IPS-NIHi11 (cell line): Measurements from ENCODE around the gene SMURF2.
"Not testable (repeated sequence)": the region's sequence is repeated elsewhere in the genome, so short reads cannot be mapped to it uniquely, and the experiment has no call there.

Source experiments
- DNase-seq: peaks from one replicate; pipeline ENCODE4 v3.0.0; 2012; ENCODE audit warnings: mixed read lengths, low spot score

SMURF2 gene

DNA sequence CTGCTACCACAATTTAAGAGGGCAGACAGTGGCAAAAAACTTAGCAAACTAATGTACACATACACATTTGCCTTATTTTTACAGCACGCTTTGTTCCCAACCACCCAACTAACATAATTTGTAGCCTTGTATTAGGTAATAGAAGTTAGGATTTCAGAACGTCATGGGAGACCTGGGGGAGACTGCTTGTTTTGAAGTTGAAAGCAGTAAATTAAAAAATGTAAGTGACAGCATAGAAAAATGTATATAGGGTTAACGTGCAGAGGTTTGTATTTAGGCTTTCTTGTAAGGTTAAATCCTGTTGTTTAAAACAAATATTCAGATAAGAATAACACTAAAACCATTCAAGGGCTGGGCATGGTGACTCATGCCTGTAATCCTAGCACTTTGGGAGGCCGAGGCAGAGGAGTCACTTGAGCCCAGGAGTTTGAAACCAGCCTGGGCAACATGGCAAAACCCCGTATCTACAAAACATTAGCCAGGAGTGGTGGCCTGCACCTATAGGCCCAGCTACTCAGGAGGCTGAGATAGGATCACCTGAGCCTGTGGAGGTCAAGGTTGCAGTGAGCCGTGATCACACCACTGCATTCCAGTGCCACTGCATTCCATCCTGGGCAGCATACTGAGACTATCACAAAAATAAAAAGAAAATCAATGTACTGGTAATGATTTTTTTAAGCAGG lies 2.3 kb upstream of the SMURF2 start:
- not testable (repeated sequence) for DNase-seq

DNA sequence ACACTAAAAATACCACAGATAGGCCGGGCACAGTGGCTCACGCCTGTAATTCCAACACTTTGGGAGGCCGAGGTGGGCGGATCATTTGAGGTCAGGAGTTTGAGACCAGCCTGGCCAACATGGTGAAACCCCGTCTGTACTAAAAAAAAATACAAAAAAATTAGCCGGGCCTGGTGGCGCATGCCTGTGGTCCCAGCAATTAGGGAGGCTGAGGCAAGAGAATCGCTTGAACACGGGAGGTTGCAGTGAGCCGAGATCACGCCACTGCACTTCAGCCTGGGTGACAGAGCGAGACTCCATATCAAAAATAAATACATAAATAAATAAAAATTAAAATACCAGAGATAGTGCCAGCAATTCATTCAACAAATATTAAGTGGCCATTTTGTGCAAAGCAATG lies 1.7 kb upstream of the SMURF2 start:
- not testable (repeated sequence) for DNase-seq

DNA sequence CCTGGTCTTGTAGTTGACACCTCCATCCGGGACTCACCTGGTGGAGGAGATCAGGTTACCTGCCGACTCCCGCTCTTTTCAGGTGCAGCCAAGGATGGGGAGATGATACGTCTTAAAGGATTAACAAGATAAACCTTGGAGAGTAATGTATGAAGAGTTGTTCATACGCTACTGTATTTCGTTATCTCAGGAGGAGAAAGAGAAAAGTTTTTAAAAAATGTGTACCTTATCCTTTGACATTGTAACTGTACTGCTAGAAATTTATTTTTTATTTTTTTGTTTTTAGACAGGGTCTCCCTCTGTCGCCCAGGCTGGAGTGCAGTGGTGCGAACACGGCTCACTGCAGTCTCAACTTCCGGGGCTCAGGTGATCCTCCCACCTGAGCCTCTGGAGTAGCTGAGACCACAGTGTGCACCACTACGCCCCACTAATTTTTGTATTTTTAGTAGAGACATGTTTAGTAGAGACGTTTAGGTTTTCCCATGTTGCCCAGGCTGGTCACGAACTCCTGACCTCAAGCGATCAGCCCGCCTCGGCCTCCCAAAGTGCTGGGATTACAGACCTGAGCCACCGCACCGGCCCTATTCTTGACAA lies 764 bp upstream of the SMURF2 start:
- DNase-seq = no peak

DNA sequence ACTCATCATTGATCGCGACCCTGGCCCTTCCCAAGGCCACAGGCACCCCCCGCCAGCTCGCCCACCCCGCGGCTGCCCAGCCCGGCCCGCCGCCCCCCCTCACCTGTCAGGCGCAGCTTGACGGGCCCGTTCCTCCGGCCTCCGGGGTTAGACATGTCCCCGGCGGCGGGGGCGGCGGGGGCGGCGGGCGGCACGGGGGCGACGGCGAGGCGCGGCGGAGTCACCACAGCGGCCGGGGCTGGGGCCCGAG lies 456 bp downstream of the SMURF2 start:
- DNase-seq = no peak

DNA sequence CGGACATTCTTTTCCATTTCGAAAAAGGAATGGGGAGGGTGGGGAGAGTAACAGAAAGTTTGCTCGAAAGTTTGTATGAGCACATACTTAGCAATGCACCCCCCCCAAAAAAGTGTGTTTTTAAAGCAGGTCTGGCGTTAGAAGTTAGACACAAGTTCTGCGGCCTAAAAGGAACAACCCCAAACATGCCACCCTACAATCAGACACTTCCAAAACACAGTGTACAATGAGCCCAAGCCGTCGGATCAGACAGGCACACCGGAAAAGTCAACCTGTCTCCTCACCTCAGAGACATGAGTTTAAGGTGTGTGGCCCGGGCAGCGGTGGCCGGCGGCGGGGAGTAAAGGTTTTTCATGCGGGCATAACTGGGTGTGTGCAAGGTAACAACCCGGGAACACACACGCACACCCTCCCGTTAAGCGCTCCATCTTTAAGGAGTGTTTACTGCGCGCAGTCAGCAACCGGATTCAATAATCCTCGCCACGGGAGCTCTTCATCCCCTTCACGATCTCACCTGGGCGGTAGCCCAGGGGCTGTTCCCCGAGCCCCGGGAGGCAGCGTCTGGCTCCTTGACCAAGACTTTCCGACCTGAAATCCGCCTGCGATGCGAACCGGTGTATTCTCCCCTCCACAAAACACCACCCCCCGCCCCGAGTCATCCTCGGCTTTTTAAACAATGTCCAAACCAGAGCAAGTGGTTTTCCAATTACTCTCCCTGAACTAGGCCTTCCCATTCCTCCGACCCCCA lies 955 bp downstream of the SMURF2 start:
- not testable (repeated sequence) for DNase-seq

DNA sequence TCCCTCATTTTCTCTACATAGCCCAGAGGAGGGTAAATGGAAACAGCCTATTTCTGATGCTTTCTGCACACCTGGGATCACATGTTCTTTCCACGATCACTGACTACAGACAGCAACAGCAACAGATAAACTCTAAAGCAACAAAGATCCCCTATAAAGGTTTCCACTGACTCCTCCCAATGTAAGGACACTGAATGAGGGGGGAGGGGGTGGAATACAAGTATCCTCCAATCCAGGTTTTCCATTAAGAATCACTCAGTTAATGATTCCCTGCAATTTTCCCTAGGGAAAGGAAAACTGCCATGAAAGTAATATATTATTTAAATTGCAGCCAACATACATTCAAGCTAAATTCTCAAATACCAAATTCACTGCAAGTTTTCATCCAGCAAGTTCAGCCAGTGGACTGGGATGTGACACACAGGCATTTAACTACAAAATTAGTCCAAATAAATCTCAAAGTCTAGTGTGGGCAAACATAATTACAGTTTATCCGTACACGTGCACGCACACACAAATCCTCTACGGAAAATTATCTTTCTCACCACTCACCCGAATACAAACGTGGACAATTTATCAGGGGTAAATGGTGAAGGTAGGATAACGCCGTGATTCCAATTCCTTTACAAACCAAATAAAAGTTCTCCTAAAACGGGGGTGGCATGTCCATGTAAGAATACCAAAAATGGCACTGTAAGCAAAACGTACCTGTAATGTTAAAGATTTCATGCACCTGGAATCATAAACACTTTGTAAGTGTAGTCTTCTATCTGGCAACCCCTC lies 1.7 kb downstream of the SMURF2 start:
- not testable (repeated sequence) for DNase-seq

DNA sequence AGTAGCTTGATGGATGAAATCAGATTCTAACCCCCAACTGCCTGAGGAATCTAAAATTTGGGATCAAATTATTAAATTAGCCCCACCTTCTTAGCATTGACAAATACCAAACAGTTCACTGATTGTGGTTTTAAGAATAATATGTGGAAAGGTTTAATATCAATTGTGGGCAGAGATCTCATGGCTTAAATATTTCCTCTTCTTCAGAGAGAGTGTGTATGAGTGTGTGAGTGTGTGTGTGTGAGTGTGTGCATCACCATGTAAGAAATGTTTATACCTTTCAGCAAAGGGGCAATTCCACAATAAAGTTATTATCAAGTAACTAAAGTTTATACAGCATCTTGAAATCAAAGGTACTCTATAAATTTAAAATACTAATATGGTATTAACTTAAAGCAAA lies 3.2 kb downstream of the SMURF2 start:
- no peak for DNase-seq

DNA sequence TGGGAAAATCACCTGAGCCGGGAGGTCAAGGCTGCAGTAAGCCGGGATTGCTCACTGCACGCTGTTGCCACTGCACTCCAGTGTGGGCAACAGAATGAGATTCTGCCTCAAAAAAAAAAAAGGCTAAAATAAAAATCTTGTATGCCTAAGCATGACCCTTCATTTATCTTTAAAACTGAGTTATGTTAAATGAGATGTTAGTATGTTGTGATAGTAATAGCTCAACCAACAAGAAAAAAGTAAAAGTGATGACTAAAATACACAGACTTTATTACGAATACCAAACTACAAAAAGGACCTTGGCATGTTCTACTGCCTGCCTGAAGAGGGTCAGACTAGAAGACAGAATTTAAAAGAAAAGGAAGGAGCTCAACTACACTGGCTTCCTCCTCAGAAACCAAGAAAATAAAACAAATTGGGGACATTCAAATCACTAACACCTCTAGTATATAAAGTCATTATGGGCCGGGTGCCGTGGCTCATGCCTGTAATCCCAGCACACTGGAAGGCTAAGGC lies 4.4 kb downstream of the SMURF2 start:
- DNase-seq = no peak

DNA sequence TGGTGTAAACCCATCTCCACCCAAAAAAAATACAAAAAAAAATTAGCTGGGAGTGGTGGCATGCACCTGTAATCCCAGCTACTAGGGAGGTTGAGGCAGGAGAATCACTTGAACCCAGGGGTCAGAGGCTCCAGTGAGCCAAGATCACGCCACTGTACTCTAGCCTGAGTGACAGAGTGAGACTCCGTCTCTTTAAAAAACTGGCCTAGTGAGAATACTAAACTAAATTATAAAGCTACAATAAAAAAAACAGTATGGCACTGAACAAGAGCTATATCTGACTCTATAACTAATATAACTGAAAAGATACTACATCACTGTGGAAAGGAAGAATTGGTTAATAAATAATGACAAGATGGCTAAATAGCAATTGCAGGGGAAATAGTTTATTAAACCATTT lies 6.4 kb downstream of the SMURF2 start:
- no peak for DNase-seq

DNA sequence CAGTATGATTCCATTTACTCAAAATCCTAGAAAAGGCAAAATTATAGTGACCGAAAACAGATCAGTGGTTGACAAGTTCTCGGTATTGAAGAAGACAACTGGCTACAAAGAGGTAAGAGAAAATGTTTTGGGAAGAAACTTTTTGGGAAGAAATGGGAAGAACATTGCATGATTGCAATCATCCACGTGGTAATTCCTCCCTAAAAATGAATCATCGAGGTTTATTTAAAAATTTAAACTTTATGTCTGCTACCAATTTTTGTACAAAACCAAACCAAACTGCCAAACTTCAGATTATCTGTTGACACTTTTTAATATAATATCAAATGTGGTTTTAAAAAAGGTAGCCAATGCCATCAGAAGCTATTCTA lies 8.1 kb downstream of the SMURF2 start:
- DNase-seq = no peak

DNA sequence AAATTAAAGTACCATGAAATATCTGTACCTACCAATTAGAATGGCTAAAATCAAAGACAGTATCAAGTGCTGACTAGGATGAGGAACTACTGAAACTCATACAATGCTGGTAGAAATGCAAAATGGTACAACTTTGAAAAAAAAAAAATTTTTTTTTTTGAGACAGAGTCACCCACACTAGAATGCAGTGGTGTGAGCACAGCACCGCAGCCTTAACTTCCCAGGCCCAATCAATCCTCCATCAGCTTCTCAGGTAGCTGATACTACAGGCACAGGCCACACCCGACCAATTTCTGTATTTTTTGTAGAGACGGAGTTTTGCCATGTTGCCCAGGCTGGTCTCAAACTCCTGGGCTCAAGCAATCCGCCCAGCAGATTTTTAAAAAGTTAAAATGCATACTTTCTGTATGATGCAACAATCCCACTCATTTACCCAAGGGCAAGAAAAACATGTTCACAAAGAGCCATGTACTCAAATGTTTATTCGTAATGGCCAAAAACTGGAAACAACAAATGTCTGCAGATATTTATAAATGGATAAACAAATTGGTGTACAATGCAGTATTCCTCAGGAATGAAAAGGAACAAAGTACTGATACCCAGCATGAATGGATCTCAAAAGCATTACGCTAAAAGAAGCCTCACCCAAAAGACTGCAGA lies 8.7 kb downstream of the SMURF2 start:
- DNase-seq = no peak

DNA sequence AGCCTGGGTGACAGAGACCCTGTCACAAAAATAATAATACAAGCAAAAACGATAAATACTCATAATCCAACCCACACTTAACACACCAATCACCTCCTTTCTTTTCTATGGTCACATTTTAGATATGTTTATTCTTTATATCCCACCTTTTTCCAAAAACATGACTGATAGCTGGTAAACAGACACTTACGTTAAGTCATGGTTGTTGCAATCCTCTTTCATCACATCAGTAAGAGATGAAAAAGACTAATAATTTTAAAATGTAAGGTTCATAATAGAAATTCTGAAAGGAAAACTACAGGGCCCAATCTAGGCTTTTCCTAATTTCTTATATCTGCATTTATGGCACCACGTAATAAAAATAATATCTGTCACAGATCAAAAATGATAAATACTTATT lies 10.2 kb downstream of the SMURF2 start:
- no peak for DNase-seq

DNA sequence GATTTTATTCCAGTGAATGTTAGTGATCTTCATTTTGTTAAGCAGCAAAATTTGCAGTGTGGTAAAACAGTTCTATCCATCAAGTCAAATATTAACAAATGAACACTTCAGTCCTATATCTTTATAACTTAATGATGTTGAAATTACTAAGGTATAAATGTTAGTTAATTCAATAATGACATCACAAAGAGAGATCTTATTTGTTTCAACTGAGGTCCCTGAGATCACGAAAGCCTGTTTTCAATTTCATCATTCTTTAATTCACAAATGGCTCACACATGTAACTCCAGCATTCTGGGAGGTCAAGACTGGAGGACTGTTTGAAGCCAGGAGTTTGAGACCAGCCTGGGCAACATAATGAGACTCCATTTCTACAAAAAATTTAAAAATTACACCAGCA lies 13.9 kb downstream of the SMURF2 start:
- no peak for DNase-seq

DNA sequence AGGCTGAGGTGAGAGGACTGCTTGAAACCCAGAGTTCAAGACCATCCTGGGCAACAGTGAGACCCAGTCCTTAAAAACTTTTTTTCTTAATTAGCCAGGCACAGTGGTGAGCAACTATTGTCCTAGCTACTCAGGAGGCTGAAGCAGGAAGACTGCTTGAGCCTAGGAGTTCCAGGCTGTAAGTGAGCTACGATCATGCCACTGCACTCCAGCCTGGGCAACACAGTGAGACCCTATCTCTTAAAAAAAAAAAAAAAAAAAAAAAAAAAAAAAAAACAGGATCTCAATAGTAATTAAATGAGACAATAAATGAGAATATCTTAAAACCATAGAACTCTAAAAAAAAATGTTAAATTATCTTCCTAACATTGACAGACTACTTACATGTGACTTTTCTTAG lies 14.3 kb downstream of the SMURF2 start:
- DNase-seq = no peak

DNA sequence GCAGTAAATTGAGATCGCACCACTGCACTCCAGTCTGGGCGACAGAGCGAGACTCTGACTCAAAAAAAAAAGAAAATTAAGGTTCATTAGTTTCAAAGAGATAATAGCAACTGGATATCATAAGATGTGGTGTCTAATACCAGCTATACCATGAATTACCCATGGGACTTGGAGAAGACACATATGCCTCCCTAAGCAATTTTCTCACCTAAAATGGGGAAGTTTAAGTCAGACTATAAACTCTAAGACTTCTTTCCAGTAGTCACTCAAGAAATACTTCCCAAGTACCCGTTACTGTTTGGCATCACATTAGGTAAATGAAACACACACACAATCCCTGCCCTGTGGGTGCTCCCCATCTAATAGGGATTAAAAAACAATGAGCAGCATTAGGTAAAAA lies 22.6 kb downstream of the SMURF2 start:
- DNase-seq = no peak

DNA sequence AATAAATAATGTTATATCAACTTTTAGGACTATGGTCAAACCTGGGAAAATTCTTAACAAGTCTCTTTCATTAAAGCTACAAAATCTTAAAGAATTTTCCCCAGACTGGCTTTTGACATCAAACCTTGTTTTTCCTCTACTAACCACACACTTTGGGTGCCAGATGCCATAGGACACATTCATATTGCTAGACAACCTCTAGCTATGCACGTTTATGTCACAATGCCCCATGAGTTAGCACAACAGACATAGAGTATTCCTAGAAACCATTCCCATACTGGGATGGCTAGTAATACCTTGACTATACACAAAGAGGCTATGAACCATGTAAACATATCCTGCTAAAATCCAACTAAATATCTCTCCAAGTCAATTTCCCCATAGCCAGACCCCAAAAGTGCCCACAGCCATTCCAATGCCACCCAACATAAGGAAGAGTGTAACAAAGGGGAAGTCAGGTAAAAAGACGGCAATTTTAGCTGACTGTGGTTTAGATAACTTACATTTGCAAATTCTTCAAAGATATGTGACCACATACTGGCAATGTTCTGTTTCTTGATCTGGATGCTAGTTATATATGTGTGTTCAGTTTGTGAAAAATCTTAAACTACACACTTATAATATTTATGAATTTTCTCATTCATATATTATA lies 23.4 kb downstream of the SMURF2 start:
- no peak for DNase-seq

DNA sequence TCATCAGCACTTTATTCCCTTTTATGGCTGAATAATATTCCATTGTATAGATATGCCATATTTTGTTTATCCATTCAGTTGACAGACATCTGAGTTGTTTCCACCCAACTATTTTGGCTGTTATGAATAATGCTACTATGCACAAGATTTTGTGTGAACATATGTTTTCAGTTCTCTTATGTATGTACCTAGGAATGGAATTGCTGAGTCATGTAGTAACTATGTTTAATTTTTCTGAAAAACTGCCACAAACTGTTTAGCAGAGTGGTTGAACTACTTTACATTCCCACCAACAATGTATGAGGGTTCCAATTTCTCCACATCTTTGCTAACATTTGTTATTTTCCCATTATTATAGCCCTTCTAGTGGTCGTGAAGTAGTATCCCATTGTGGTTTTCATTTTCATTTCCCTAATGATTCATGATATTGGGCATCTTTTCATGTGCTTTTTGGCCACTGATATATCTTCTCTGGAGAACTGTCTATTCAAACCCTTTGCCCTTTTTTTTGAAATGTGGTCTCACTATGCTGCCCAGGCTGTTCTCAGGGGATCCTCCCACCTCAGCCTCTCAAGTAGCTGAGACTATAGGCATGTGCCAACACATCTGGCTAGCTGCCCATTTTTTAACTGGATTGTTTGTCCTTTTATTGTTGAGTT lies 26.3 kb downstream of the SMURF2 start:
- no peak for DNase-seq

DNA sequence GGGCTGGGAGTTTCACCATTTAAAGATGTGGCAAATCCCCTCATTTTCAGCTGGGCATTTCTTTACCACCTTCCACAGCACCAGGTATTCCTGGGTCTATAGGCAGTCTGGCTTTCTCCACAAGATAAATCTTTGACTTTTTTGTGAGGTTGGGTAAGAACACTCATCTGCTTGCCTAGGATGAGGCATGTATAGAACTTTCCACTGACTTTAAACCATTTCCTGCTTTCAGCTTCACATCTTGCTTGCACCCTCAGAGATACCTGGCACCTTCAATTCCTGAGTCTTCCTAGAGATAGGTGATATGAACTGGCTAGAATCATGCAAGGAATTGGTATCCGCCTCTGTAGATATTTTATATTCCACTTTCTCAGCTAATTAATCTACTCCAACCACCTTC lies 27.9 kb downstream of the SMURF2 start:
- no peak for DNase-seq

DNA sequence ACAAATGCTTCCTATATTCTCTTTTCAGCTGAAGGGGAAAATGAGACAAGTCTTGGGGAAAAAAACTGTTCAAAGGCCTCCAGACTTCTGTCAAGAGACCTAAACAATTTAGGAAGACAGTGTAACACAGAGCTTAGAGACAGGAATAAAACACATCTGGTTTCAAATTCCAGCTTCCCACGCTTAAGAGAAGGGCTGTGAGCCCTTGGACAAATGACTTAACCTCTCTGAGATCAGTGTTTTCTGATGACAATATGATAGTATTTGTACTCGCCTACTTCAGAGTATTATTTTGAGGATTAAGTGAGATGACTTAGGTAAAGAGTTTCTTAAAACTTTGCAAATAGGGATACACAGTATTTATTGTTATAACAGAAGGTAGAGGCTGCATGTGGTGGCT lies 29.5 kb downstream of the SMURF2 start:
- DNase-seq = no peak

DNA sequence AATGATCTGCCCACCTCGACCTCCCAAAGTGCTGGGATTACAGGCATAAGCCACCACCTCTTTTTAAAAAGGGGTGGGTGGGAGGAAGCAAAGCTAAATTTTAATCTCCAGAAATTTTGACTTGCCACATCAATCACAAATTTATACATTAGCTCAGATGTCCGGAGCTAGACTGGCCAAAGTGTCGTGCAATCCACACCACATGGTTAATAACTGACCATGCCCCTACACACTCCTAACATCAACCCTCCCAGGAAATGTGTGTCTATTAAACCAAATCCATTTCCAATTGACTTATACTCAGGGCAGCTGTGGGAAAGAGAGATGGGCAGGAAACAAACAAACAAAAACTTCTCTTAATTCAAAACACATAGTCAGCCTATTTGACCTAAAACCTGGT lies 29.9 kb downstream of the SMURF2 start:
- no peak for DNase-seq
